GM06990 (cell line): Measurements from ENCODE around the gene TAF6.

Experiments used
- DNase-seq: peaks from one replicate; pipeline ENCODE4 v3.0.0-alpha.2; 2011; ENCODE audit not compliant: insufficient read length; ENCODE audit errors: extremely low read depth
- H3K27me3 ChIP-seq: replicated peaks from 2 replicates; pipeline ENCODE4 v1.6.0; 2011; ENCODE audit warnings: low read length; ENCODE audit not compliant: control insufficient read depth, insufficient read depth
- H3K36me3 ChIP-seq: 2 replicates; pipeline ENCODE4 v1.5.1; 2011; ENCODE audit warnings: low read length; ENCODE audit not compliant: control insufficient read depth, insufficient read depth
- H3K4me3 ChIP-seq: replicated peaks from 2 replicates; pipeline ENCODE4 v1.5.1; 2011; ENCODE audit warnings: low read depth, mild to moderate bottlenecking, control low read depth, low read length
- CTCF ChIP-seq: IDR thresholded peaks from 2 replicates; pipeline ENCODE4 v1.5.1; 2011; ENCODE audit warnings: low read length, control low read depth, mild to moderate bottlenecking, inconsistent platforms; ENCODE audit not compliant: insufficient read depth, poor library complexity, severe bottlenecking

The TAF6 gene

GRCh38 chr7:100126931-100127865, 8.0 kb upstream of the TAF6 start, which contains the start of gene MBLAC1:
MBLAC1 (plus strand) TSS chr7:100126967; CDS start chr7:100127396, 429 bp downstream.
- no peaks in the 10 kb centered on the region for H3K27me3 ChIP-seq
- H3K36me3 ChIP-seq = no peaks in the 10 kb centered on the region; the same call in 1 of the 2 replicates
- peak within 1 kb of the TSS; percentile 87 for H3K4me3 ChIP-seq
- DNase-seq = peak; percentile 90
- no peak for TF ChIP-seq CTCF

- peak overlapping the region; percentile 87 for H3K4me3 ChIP-seq
- no peaks in the 10 kb centered on the region for H3K27me3 ChIP-seq
- DNase-seq = no peak
- H3K36me3 ChIP-seq = no peaks in the 10 kb centered on the region; the same call in 1 of the 2 replicates
- peak; percentile 2 for TF ChIP-seq CTCF
Observed at GRCh38 chr7:100126239-100126930, 7.2 kb upstream of the TAF6 start.

GRCh38 chr7:100124301-100125230, 5.4 kb upstream of the TAF6 start:
- Histone ChIP-seq H3K27me3 (no peaks in the 10 kb centered on the region), H3K36me3 (no peaks in the 10 kb centered on the region; the same call in 1 of the 2 replicates), H3K4me3 (no peak overlapping the region)
- no peak for TF ChIP-seq CTCF
- no peak for DNase-seq

GRCh38 chr7:100122568-100122967, 3.4 kb upstream of the TAF6 start:
- Histone ChIP-seq H3K36me3 (no peaks in the 10 kb centered on the region; the same call in 1 of the 2 replicates), H3K27me3 (no peaks in the 10 kb centered on the region), H3K4me3 (no peak overlapping the region)
- no peak for DNase-seq
- no peak for TF ChIP-seq CTCF

- Histone ChIP-seq H3K4me3 (no peak overlapping the region), H3K27me3 (no peaks in the 10 kb centered on the region), H3K36me3 (no peaks in the 10 kb centered on the region; the same call in 1 of the 2 replicates)
- no peak for DNase-seq
- TF ChIP-seq CTCF = no peak
Observed at GRCh38 chr7:100122067-100122466, 2.9 kb upstream of the TAF6 start.
